Activated gamma-delta T cell treated with Interleukin-2 at 50 U/mL for 16 hours (primary cell): ENCODE measurements around the gene KCNQ1.

ENCODE experiments used
- DNase-seq: peaks from one replicate; pipeline ENCODE4 v3.0.0-alpha.2; 2020

The KCNQ1 gene

GRCh38 chr11:2539371-2540222 lies 94.8 kb downstream of the KCNQ1 start:
- no peak for DNase-seq

GRCh38 chr11:2540223-2540991 lies 95.6 kb downstream of the KCNQ1 start:
- DNase-seq, result no peak

- no peak for DNase-seq
Measured at GRCh38 chr11:2540992-2541680, 96.3 kb downstream of the KCNQ1 start.

- no peak for DNase-seq
Measured at GRCh38 chr11:2541881-2542361, 97.1 kb downstream of the KCNQ1 start.

GRCh38 chr11:2542406-2542805 lies 97.6 kb downstream of the KCNQ1 start:
- DNase-seq, result no peak

GRCh38 chr11:2547806-2548205 lies 103.0 kb downstream of the KCNQ1 start:
- no peak for DNase-seq

GRCh38 chr11:2548596-2548995 lies 103.8 kb downstream of the KCNQ1 start:
- DNase-seq, result no peak

- DNase-seq, result no peak
Measured at GRCh38 chr11:2549080-2549479, 104.3 kb downstream of the KCNQ1 start.

GRCh38 chr11:2549491-2549875 lies 104.7 kb downstream of the KCNQ1 start:
- no peak for DNase-seq

- no peak for DNase-seq
Measured at GRCh38 chr11:2549876-2550605, 105.2 kb downstream of the KCNQ1 start.

- DNase-seq, result no peak
Measured at GRCh38 chr11:2550606-2550970, 105.8 kb downstream of the KCNQ1 start.

GRCh38 chr11:2551131-2551530 lies 106.3 kb downstream of the KCNQ1 start:
- no peak for DNase-seq

GRCh38 chr11:2552210-2552609 lies 107.4 kb downstream of the KCNQ1 start:
- DNase-seq, result no peak

- no peak for DNase-seq
Measured at GRCh38 chr11:2553198-2553597, 108.4 kb downstream of the KCNQ1 start.

GRCh38 chr11:2553886-2554285 lies 109.1 kb downstream of the KCNQ1 start:
- DNase-seq, result no peak

- DNase-seq, result no peak
Measured at GRCh38 chr11:2554338-2555207, 109.8 kb downstream of the KCNQ1 start.

- no peak for DNase-seq
Measured at GRCh38 chr11:2555336-2555735, 110.5 kb downstream of the KCNQ1 start.

GRCh38 chr11:2555891-2556290 lies 111.1 kb downstream of the KCNQ1 start:
- DNase-seq, result no peak

- DNase-seq, result no peak
Measured at GRCh38 chr11:2557381-2557780, 112.6 kb downstream of the KCNQ1 start.

- DNase-seq, result no peak
Measured at GRCh38 chr11:2558397-2558796, 113.6 kb downstream of the KCNQ1 start.

GRCh38 chr11:2558861-2559526 lies 114.2 kb downstream of the KCNQ1 start:
- DNase-seq, result no peak
